ENCODE data around the gene SSB. TPM values are rescaled to one million over a fixed set of nuclear protein-coding genes. Genes with fewer than 3 reads are reported as not detected.
"Not testable (repeated sequence)": the region's sequence is repeated elsewhere in the genome, so short reads cannot be mapped to it uniquely, and the experiment has no call there.

SSB gene
- polyA plus RNA-seq, 3 donors: 167 to 226 (median 173) TPM

DNA sequence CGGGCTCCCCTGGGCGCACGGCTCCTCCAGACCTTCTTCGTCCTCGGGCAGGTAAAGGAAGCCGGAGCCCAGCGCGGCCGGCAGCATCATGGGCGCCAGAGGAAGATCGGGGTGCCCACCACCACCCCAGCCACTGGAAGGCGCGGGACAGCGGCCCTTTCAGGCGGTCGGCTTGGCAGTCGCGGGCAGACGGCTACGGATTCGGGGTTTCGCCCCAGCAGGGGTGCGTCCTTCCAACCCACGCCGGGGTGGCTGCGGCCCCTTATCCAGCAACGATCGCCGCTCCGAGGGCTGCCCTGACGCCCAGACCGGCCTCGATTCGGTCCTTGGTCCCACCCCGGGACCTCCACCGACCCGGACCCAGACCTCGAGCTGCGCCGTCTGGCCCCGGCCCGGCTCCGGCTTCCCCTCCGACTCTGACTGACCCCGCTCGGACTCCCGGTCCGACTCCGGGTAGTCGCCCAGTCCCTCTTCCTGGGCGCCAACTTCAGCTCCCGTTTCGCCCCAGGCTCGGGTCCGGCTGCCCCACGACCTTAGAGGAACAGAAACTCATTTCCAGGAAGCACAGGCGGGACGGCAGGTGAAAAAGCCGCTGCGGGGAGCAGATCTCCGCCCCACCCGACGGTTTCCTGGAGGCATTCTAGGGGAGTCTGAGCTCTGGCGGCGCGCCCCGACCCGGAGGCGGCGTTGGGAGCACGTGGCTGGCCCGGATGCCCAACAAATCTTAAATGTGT, 30.2 kb upstream of the SSB start:
- DNase-seq (ENCODE audit: extremely low read depth in 1 of 11, low read depth in 9 of 11, low spot score in 4 of 11): no peak

- no peak for DNase-seq (ENCODE audit: extremely low read depth in 1 of 11, low read depth in 9 of 11, low spot score in 4 of 11)
Observed at GRCh38 chr2:169771021-169771420, 27.6 kb upstream of the SSB start.

DNA sequence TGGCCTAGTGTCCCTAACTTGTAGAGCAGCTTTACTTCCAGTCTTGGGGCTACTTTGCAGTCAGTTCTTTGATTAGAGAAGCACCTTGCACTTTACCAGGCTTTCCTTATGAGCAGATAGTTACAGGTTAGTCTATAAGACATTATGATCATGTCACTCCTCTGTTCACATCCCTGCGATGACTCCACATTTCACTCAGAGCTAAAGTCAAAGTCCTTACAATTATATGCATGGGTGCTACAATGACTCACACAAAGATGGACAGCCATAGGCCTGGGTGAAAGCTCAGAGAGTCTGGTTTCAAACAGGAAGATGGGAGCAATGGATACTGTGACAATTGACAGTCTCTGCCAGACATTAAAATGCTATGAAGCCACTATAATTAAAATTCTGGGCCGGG, 27.1 kb upstream of the SSB start:
- DNase-seq (ENCODE audit: extremely low read depth in 1 of 11, low read depth in 9 of 11, low spot score in 4 of 11): no peak

- no peak for DNase-seq (ENCODE audit: extremely low read depth in 1 of 11, low read depth in 9 of 11, low spot score in 4 of 11)
Observed at GRCh38 chr2:169772651-169773050, 26.0 kb upstream of the SSB start.

- no peak for DNase-seq (ENCODE audit: extremely low read depth in 1 of 11, low read depth in 9 of 11, low spot score in 4 of 11)
Observed at GRCh38 chr2:169775354-169775753, 23.3 kb upstream of the SSB start.

GRCh38 chr2:169775765-169776164, 22.9 kb upstream of the SSB start:
- DNase-seq (ENCODE audit: extremely low read depth in 1 of 11, low read depth in 9 of 11, low spot score in 4 of 11): no peak

- peak in 1 of 11 donors; percentile 34 for DNase-seq (ENCODE audit: extremely low read depth in 1 of 11, low read depth in 9 of 11, low spot score in 4 of 11)
Observed at GRCh38 chr2:169776252-169776761, 22.4 kb upstream of the SSB start.

- no peak for DNase-seq (ENCODE audit: extremely low read depth in 1 of 11, low read depth in 9 of 11, low spot score in 4 of 11)
Observed at GRCh38 chr2:169778446-169778845, 20.2 kb upstream of the SSB start.

DNA sequence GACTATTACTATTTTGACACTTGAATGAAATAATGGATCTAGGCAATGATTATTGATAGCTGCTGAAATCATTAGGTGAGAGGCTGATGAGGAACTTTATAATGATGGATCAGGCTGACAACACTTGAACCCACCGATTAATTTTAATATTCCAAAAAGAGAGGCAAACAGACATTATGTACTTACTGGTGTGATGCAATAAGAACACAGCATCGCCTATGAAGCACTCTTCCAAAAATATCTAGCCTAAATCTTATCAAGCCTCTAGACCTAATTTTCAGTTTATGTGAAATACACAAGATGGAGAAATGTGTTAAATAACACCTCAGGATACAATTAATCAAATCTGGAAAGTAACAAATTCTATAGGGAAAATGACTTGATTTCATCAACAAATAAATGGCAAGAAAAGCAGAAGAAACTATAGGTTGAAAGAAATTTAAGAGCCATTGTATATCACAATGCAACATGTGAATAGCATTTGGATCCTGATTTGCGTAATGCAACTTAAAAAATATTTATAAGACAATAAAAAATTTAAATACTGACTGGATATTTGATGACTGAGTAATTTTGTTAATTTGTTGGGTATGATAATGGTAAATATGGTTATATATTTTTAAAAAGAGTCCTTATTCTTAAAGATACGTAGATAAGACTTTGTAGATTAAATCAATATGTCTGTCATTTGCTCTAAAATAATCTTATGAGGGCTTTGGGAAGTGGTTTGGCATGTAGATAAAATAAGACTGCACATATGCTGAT, 17.2 kb upstream of the SSB start:
- DNase-seq (ENCODE audit: extremely low read depth in 1 of 11, low read depth in 9 of 11, low spot score in 4 of 11): no peak

GRCh38 chr2:169782513-169782912, 16.2 kb upstream of the SSB start:
- DNase-seq (ENCODE audit: extremely low read depth in 1 of 11, low read depth in 9 of 11, low spot score in 4 of 11): no peak

DNA sequence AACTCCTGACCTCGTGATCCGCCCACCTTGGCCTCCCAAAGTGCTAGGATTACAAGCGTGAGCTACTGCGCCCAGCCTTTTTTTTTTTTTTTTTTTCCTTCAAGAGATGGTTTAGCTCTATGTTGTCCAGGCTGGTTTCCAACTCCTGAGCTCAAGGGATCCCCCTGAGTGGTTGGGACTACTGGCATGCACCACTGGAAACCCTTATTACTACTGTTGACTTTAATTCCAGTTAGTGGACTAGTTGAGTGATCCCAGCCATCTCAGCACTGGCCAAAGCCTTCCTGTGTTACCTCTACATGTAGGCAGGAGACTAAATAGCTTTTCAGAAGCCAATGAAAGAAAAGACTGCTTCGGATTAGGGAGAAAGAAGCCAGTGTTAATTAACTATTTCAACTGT, 8.1 kb upstream of the SSB start:
- DNase-seq (ENCODE audit: extremely low read depth in 1 of 11, low read depth in 9 of 11, low spot score in 4 of 11): no peak

DNA sequence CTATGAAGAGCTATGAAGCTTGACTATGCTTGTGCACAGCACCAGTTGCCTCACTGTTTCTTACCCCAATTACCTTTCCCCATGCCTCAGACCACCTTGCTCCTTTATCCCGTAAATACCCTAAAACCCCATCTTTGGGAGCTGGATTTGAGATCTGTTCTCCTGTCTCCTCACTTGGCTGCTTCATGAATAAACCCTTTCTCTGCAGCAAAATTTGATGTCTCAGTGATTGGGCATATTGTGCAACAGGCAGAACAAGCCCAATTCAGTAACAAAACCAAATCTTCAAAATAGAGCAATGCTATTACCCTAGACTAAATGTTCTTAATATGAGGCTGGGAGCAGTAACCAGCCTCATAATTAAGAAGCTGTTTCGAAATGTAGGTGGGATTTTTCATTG, 3.5 kb upstream of the SSB start:
- DNase-seq (ENCODE audit: extremely low read depth in 1 of 11, low read depth in 9 of 11, low spot score in 4 of 11): no peak

- DNase-seq (ENCODE audit: extremely low read depth in 1 of 11, low read depth in 9 of 11, low spot score in 4 of 11): no peak
Observed at GRCh38 chr2:169796441-169796840, 2.2 kb upstream of the SSB start.

- no peak for DNase-seq (ENCODE audit: extremely low read depth in 1 of 11, low read depth in 9 of 11, low spot score in 4 of 11)
Observed at GRCh38 chr2:169797601-169798000, 1.1 kb upstream of the SSB start.

DNA sequence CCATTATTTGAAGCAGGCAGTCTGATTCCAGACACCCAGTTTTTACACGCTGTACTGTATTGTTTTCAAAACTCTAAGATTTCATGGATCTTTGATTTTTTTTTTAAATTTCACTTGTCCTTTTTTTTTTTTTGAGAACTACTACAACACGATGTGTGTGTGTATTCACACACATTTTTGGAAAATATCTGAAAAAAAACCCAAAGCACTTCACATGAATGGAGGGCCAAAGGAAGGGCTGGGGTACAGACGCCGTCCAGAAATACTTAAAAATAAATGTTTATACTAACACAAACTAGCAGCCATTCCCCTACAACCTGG, 314 bp upstream of the SSB start:
- DNase-seq (ENCODE audit: extremely low read depth in 1 of 11, low read depth in 9 of 11, low spot score in 4 of 11): no peak

GRCh38 chr2:169803480-169803879, 4.8 kb downstream of the SSB start:
- no peak for DNase-seq (ENCODE audit: extremely low read depth in 1 of 11, low read depth in 9 of 11, low spot score in 4 of 11)

- no peak for DNase-seq (ENCODE audit: extremely low read depth in 1 of 11, low read depth in 9 of 11, low spot score in 4 of 11)
Observed at GRCh38 chr2:169806586-169806985, 7.9 kb downstream of the SSB start.

DNA sequence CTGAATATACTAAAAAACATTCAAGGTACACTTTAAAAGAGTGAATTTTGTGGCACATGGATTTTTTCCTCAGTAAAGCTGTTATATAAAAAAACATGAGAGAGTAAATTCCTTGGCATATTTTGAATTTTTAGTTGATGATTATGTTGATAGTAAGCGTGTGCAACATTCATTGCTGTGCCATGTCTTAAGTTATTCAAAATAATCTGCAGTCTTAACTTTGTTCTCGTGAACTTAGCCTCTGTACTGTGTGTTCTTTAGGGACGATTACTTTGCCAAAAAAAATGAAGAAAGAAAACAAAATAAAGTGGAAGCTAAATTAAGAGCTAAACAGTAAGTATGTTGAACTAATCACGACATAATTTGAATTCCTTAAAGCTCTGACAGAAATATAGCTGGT, 9.6 kb downstream of the SSB start:
- DNase-seq (ENCODE audit: extremely low read depth in 1 of 11, low read depth in 9 of 11, low spot score in 4 of 11): no peak

GRCh38 chr2:169815849-169816248, 17.2 kb downstream of the SSB start:
- no peak for DNase-seq (ENCODE audit: extremely low read depth in 1 of 11, low read depth in 9 of 11, low spot score in 4 of 11)

DNA sequence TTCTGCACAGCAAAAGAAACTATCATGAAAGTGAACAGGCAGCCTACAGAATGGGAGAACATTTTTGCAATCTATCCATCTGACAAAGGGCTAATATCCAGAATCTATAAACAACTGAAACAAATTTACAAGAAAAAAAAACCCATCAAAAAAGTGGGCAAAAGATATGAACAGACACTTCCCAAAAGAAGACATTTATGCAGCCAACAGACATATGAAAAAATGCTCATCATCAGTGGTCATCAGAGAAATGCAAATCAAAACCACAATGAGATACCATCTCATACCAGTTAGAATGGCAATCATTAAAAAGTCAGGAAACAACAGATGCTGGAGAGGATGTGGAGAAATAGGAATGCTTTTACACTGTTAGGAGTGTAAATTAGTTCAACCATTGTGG, 18.3 kb downstream of the SSB start:
- not testable (repeated sequence) for DNase-seq (ENCODE audit: extremely low read depth in 1 of 11, low read depth in 9 of 11, low spot score in 4 of 11)

GRCh38 chr2:169817369-169817768, 18.7 kb downstream of the SSB start:
- not testable (repeated sequence) for DNase-seq (ENCODE audit: extremely low read depth in 1 of 11, low read depth in 9 of 11, low spot score in 4 of 11)

Data from renal cortex interstitium (tissue), 11 donors.